HL-60 (cell line): ENCODE results near the gene PRR20G.

Experiments
- DNase-seq, 2 experiments: peaks; one replicate each; pipeline ENCODE4 v3.0.0-alpha.2; 2010 to 2020; ENCODE audit warnings: low read depth in 1 of 2, low spot score in 1 of 2
- H3K27ac ChIP-seq: fragments of 250-450 bp; sonication (Bioruptor Pico); replicated peaks from 2 replicates; pipeline ENCODE4 v1.5.1; 2020; ENCODE audit warnings: mild to moderate bottlenecking, moderate library complexity
- H3K27me3 ChIP-seq: fragments of 250-450 bp; sonication (Bioruptor Pico); 2 replicates; pipeline ENCODE4 v1.5.1; 2021; ENCODE audit warnings: mild to moderate bottlenecking, moderate library complexity; ENCODE audit not compliant: insufficient read depth, poor library complexity, severe bottlenecking
- H3K4me3 ChIP-seq: replicated peaks from 2 replicates; pipeline ENCODE4 v1.5.1; 2011; ENCODE audit warnings: mild to moderate bottlenecking, control low read depth, low read length; ENCODE audit not compliant: insufficient read depth
- GABPA ChIP-seq: IDR thresholded peaks from 2 replicates; pipeline ENCODE4 v1.6.1; 2012; ENCODE audit warnings: low read depth
- POLR2AphosphoS5 ChIP-seq: IDR thresholded peaks from 2 replicates; pipeline ENCODE4 v1.6.1; 2012; ENCODE audit warnings: low read depth
- SPI1 ChIP-seq: IDR thresholded peaks from 2 replicates; pipeline ENCODE4 v1.6.1; 2012; ENCODE audit warnings: low read depth, mild to moderate bottlenecking, borderline replicate concordance
- TF ChIP-seq, protein P1 (sequence below): IDR thresholded peaks from one replicate; pipeline ENCODE4 v1.5.1; 2011; ENCODE audit warnings: low read length, control low read depth, inconsistent platforms; ENCODE audit not compliant: insufficient read depth
- TF ChIP-seq, protein P2 (sequence below): IDR thresholded peaks from 2 replicates; pipeline ENCODE4 v1.6.1; 2012; ENCODE audit warnings: low read depth; ENCODE audit not compliant: insufficient replicate concordance

The PRR20G gene

DNA sequence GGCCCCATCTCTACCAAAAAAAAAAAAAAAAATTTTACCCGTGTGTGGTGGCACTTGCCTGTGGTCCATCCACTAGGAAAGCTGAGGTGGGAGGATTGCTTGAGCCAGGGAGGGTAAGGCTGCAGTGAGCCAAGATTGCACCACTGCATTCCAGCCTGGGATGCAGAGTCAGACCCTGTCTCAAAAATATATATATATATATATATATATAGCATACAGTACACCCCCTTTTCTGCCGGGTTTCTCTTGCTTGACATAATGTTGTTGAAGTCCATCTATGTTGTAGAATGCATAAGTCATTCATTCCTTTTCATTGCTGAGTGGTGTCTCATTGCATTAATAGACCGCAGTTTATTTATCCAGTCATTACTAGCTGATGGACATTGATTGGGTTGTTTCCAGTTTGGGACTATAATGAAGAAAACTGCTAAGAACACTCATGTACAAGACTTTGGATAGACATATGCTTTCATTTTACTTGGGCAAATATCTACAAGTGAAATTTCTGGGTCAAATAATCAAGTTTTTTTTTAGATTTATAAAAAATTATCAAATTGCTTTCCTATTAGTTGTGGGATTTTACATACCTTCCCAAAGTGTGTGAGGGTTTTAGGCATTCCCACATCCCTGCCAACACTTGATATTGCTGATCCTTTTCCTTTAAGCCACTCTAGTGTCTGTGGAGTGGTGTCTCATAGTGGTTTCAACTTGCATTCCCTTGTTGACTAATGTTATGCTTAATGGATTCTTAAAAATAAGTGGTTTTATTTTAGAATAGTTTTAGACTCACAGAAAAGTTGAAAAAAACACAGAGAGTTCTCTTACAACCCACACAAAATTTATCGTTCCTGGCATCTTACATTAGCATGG, 2.1 kb upstream of the PRR20G start:
- Histone ChIP-seq H3K27ac (no peak overlapping the region), H3K27me3 (no peaks in the 10 kb centered on the region), H3K4me3 (no peak overlapping the region)
- DNase-seq, result no peak
- TF ChIP-seq SPI1 (no peak), GABPA (no peak), POLR2AphosphoS5 (no peak)
- TF ChIP-seq, protein P1, sequence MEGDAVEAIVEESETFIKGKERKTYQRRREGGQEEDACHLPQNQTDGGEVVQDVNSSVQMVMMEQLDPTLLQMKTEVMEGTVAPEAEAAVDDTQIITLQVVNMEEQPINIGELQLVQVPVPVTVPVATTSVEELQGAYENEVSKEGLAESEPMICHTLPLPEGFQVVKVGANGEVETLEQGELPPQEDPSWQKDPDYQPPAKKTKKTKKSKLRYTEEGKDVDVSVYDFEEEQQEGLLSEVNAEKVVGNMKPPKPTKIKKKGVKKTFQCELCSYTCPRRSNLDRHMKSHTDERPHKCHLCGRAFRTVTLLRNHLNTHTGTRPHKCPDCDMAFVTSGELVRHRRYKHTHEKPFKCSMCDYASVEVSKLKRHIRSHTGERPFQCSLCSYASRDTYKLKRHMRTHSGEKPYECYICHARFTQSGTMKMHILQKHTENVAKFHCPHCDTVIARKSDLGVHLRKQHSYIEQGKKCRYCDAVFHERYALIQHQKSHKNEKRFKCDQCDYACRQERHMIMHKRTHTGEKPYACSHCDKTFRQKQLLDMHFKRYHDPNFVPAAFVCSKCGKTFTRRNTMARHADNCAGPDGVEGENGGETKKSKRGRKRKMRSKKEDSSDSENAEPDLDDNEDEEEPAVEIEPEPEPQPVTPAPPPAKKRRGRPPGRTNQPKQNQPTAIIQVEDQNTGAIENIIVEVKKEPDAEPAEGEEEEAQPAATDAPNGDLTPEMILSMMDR, result no peak
- TF ChIP-seq, protein P2, sequence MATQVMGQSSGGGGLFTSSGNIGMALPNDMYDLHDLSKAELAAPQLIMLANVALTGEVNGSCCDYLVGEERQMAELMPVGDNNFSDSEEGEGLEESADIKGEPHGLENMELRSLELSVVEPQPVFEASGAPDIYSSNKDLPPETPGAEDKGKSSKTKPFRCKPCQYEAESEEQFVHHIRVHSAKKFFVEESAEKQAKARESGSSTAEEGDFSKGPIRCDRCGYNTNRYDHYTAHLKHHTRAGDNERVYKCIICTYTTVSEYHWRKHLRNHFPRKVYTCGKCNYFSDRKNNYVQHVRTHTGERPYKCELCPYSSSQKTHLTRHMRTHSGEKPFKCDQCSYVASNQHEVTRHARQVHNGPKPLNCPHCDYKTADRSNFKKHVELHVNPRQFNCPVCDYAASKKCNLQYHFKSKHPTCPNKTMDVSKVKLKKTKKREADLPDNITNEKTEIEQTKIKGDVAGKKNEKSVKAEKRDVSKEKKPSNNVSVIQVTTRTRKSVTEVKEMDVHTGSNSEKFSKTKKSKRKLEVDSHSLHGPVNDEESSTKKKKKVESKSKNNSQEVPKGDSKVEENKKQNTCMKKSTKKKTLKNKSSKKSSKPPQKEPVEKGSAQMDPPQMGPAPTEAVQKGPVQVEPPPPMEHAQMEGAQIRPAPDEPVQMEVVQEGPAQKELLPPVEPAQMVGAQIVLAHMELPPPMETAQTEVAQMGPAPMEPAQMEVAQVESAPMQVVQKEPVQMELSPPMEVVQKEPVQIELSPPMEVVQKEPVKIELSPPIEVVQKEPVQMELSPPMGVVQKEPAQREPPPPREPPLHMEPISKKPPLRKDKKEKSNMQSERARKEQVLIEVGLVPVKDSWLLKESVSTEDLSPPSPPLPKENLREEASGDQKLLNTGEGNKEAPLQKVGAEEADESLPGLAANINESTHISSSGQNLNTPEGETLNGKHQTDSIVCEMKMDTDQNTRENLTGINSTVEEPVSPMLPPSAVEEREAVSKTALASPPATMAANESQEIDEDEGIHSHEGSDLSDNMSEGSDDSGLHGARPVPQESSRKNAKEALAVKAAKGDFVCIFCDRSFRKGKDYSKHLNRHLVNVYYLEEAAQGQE, result no peak

DNA sequence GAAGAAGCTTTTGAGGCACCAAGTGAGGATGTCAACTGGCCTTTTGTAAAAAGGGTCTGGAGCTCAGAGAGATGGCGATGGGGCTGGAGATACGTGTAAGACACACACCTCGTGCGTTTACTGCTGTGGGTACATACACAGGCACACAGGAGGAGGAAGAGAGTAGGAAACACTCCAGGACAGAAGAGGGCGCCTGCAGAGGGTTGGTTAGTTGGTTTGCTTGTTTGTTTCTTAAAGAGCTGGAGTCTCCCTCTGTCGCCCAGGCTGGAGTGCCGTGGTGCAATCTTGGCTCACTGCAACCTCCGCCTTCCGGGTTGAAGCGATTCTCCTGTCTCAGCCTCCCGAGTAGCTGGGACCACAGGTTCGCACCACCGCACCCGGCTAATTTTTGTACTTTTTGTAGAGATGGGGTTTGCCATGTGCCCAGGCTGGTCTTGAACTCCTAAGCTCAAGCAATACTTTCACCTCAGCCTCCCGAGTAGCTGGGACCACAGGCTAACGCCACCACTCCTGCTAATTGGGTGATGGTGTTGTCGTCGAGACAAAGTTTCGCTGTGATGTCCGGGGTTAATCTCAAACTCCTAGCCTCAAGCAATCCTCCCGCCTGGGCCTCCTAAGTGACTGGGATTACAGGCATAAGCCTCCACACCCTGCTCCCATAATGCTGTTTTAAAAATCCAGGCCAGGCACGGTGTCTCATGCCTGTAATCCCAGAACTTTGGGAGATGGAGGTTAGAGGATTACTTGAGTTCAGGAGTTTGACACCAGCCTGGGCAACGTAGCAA, 1.3 kb upstream of the PRR20G start:
- no peak for DNase-seq
- Histone ChIP-seq H3K4me3 (no peak overlapping the region), H3K27ac (no peak overlapping the region), H3K27me3 (no peaks in the 10 kb centered on the region)
- TF ChIP-seq SPI1 (no peak), POLR2AphosphoS5 (no peak), GABPA (no peak)
- TF ChIP-seq, protein P1, result no peak
- TF ChIP-seq, protein P2, result no peak

DNA sequence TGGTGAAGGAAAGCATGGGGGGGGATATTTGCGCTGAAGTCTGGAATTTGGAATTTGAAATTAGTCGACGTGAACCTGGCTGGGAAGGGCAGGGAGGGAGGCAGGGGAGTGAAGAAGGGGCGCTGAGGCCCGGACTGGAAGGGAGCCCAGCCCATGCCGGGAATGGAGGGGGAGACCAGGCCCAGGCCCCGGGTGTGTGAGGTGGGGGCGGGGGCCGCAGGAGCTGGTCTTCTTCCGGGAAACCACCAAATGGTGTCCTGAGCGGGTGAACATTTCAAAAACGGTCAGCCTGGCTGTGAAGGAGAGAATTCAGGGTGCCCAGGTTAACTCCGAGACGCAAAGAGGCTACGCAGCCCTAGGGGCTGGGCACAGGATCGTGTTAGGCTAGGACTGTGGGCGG, 497 bp upstream of the PRR20G start:
- no peak overlapping the region for H3K27ac ChIP-seq
- TF ChIP-seq, protein P1, result no peak
- TF ChIP-seq SPI1, result no peak
- TF ChIP-seq GABPA, result no peak
- TF ChIP-seq, protein P2, result no peak
- no peak for TF ChIP-seq POLR2AphosphoS5
- H3K4me3 ChIP-seq, result no peak overlapping the region
- H3K27me3 ChIP-seq, result no peaks in the 10 kb centered on the region
- no peak for DNase-seq
